ENCODE results near the gene CAPNS2.

Gene CAPNS2

DNA sequence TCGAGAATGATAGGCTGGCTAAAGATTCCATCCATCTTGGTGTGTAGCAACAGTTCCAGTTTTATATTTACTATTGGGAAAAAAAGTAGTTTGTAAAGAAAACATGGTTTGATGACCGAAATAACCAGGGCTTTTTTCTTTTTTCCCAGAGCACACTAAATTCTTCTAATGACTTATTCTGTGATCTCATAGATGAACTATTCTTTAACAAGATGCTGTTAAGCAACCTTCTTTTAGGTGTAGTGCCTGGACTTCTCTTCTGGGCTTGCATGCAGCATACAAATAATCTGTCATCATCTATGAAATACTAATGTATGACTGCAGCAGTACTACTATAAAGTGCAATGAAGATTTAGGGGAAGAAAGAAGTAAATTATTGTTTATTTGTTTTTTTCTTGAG is 11.0 kb upstream of the CAPNS2 start:
- in situ Hi-C loops (cut with MboI; ENCODE audit: low sequenced_read_pairs) = no loop called here
- Histone ChIP-seq H3K27me3 (ENCODE audit: low read depth) (no peaks in the 10 kb centered on the region), H3K4me1 (no peaks in the 10 kb centered on the region), H3K4me3 (no peak overlapping the region), H3K9me3 (no peaks in the 10 kb centered on the region), H3K36me3 (replicated peaks) (no peaks in the 10 kb centered on the region)
- DNase-seq (ENCODE audit: low spot score in 2 of 2) = no peak

- Histone ChIP-seq H3K9me3 (no peaks in the 10 kb centered on the region), H3K27me3 (ENCODE audit: low read depth) (no peaks in the 10 kb centered on the region), H3K36me3 (replicated peaks) (no peaks in the 10 kb centered on the region), H3K4me1 (no peaks in the 10 kb centered on the region), H3K4me3 (no peak overlapping the region)
- in situ Hi-C loops (cut with MboI; ENCODE audit: low sequenced_read_pairs) = no loop called here
- DNase-seq (ENCODE audit: low spot score in 2 of 2) = no peak
Observed at GRCh38 chr16:55557186-55557585, 9.3 kb upstream of the CAPNS2 start.

GRCh38 chr16:55559233-55559632 is 7.3 kb upstream of the CAPNS2 start:
- in situ Hi-C loops (cut with MboI; ENCODE audit: low sequenced_read_pairs) = no loop called here
- no peak for DNase-seq (ENCODE audit: low spot score in 2 of 2)

GRCh38 chr16:55559933-55560516 is 6.5 kb upstream of the CAPNS2 start:
- DNase-seq (ENCODE audit: low spot score in 2 of 2) = no peak
- no peak overlapping the region for H3K4me3 ChIP-seq
- no peaks in the 10 kb centered on the region for H3K4me1 ChIP-seq
- in situ Hi-C loops (cut with MboI; ENCODE audit: low sequenced_read_pairs) = no loop called here
- H3K36me3 ChIP-seq (replicated peaks) = no peaks in the 10 kb centered on the region
- no peaks in the 10 kb centered on the region for H3K27me3 ChIP-seq (ENCODE audit: low read depth)
- H3K9me3 ChIP-seq = no peaks in the 10 kb centered on the region

More at GRCh38 chr16:55559233-55559632, 7.3 kb upstream of the CAPNS2 start:
- no peak overlapping the region for H3K4me3 ChIP-seq
- H3K4me1 ChIP-seq = no peaks in the 10 kb centered on the region
- no peaks in the 10 kb centered on the region for H3K36me3 ChIP-seq (replicated peaks)
- H3K9me3 ChIP-seq = no peaks in the 10 kb centered on the region
- no peaks in the 10 kb centered on the region for H3K27me3 ChIP-seq (ENCODE audit: low read depth)

DNA sequence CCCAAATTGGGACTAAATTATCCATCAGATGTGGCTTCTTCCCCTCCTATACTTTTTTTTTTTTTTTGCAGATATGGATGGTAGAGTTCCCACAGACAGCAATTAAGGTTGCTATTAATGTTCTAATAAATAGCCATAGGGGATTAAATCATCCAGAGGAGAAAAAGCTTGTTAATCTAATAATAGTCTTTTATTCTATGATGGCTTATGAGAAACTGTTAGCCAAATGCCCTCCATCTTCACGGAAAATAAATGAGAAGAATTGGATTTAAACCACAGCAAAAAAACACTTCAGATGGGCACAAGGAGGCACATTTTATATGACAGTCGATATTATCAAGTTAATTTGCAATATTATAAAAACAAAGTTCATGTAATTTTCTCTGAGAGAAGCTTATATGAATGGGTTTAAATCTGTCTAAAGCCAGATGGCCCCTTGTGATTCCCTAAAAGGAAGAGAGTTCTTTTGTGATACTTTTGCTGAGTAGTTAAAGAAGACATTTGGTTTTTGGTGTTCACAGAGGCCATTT is 5.1 kb upstream of the CAPNS2 start:
- Histone ChIP-seq H3K4me3 (no peak overlapping the region), H3K4me1 (no peaks in the 10 kb centered on the region), H3K27me3 (ENCODE audit: low read depth) (no peaks in the 10 kb centered on the region), H3K36me3 (replicated peaks) (no peaks in the 10 kb centered on the region), H3K9me3 (no peaks in the 10 kb centered on the region)
- in situ Hi-C loops (cut with MboI; ENCODE audit: low sequenced_read_pairs) = no loop called here
- DNase-seq (ENCODE audit: low spot score in 2 of 2) = no peak

DNA sequence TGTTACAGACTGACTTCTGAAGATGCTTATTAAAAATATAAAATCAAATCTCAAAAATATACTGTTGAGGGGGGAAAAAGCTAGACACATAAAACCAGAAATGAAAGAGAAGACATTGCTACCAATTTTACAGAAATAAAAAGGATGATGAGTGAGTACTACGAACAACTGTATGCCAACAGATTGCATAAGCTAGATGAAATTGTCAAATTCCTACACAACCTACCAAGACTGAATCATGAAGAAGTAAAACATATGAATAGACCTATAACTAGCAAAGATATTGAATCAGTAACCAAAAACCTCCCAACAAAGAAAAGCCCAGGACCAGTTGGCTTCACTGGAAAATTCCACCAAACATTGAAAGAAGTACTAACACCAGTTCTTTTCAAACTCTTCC is 3.5 kb upstream of the CAPNS2 start:
- in situ Hi-C loops (cut with MboI; ENCODE audit: low sequenced_read_pairs) = no loop called here
- Histone ChIP-seq H3K4me1 (no peaks in the 10 kb centered on the region), H3K9me3 (no peaks in the 10 kb centered on the region), H3K4me3 (no peak overlapping the region), H3K36me3 (replicated peaks) (no peaks in the 10 kb centered on the region), H3K27me3 (ENCODE audit: low read depth) (no peaks in the 10 kb centered on the region)
- no peak for DNase-seq (ENCODE audit: low spot score in 2 of 2)

DNA sequence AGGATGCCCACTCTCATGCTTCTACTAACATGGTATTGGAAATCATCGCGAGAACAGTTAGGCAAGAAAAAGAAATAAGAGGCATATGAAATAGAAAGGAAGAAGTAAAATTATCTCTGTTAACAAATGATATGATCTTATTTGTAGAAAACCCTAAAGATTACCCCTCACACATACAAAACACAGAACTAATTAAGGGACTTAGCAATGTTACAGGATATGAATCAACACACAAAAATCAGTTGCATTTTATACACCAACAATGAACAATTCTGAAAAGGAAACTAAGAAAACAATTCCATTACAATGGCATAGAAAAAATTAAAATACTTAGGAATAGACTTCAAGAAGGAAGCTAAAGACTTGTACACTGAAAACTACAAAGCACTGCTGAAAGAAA is 2.7 kb upstream of the CAPNS2 start:
- Histone ChIP-seq H3K4me3 (no peak overlapping the region), H3K9me3 (no peaks in the 10 kb centered on the region), H3K27me3 (ENCODE audit: low read depth) (no peaks in the 10 kb centered on the region), H3K4me1 (no peaks in the 10 kb centered on the region), H3K36me3 (replicated peaks) (no peaks in the 10 kb centered on the region)
- no peak for DNase-seq (ENCODE audit: low spot score in 2 of 2)
- in situ Hi-C loops (cut with MboI; ENCODE audit: low sequenced_read_pairs) = no loop called here

DNA sequence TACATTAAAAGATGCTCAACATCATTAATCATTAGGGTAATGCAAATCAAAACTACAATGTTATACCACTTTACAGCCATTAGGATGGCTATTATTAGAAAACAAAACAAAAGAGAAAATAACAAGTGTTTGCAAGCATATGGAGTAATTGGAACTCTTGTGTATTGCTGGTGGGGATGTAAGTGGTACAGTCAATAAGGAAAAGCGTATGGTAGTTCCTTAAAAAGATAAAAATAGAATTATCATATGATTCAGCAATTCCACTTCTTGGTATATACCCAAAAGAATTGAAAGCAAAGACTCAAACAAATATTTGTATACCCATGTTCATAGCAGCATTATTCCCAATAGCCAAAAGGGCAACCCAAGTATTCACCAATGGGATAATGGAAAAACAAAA is 1.4 kb upstream of the CAPNS2 start:
- no peaks in the 10 kb centered on the region for H3K9me3 ChIP-seq
- H3K4me3 ChIP-seq = no peak overlapping the region
- DNase-seq (ENCODE audit: low spot score in 2 of 2) = no peak
- H3K36me3 ChIP-seq (replicated peaks) = no peaks in the 10 kb centered on the region
- no peaks in the 10 kb centered on the region for H3K4me1 ChIP-seq
- no peaks in the 10 kb centered on the region for H3K27me3 ChIP-seq (ENCODE audit: low read depth)
- in situ Hi-C loops (cut with MboI; ENCODE audit: low sequenced_read_pairs) = no loop called here

- Histone ChIP-seq H3K36me3 (replicated peaks) (no peaks in the 10 kb centered on the region), H3K27me3 (ENCODE audit: low read depth) (no peaks in the 10 kb centered on the region), H3K4me1 (no peaks in the 10 kb centered on the region), H3K9me3 (no peaks in the 10 kb centered on the region), H3K4me3 (no peak overlapping the region)
- no peak for DNase-seq (ENCODE audit: low spot score in 2 of 2)
- in situ Hi-C loops (cut with MboI; ENCODE audit: low sequenced_read_pairs) = no loop called here
Observed at GRCh38 chr16:55567382-55567781, 898 bp downstream of the CAPNS2 start.

GRCh38 chr16:55568207-55568606 is 1.7 kb downstream of the CAPNS2 start:
- H3K4me1 ChIP-seq = no peaks in the 10 kb centered on the region
- H3K9me3 ChIP-seq = no peaks in the 10 kb centered on the region
- in situ Hi-C loops (cut with MboI; ENCODE audit: low sequenced_read_pairs) = no loop called here

DNA sequence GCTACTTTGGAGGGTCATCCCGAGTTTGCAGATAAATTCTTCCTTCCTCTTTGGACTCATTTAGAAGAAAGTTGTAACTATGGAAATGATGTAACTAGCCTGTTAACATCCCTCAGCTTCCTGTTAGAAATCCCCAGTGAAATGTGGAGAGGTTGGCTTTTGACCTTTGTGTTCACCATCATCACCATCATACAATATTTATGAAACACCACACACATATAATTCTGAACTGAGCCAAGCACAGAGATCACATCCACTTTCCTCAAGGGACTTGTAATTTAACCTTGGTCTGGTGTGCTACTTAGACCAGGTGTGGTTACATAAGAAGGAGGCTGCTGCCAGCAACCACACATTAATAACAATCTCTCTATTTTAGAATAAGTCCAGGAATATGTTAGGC is 2.5 kb downstream of the CAPNS2 start:
- Histone ChIP-seq H3K4me3 (no peak overlapping the region), H3K36me3 (replicated peaks) (no peaks in the 10 kb centered on the region), H3K4me1 (no peaks in the 10 kb centered on the region), H3K27me3 (ENCODE audit: low read depth) (no peaks in the 10 kb centered on the region), H3K9me3 (no peaks in the 10 kb centered on the region)
- in situ Hi-C loops (cut with MboI; ENCODE audit: low sequenced_read_pairs) = no loop called here
- DNase-seq (ENCODE audit: low spot score in 2 of 2) = no peak

More at GRCh38 chr16:55568207-55568606, 1.7 kb downstream of the CAPNS2 start:
- H3K4me3 ChIP-seq = no peak overlapping the region
- H3K36me3 ChIP-seq (replicated peaks) = no peaks in the 10 kb centered on the region
- DNase-seq (ENCODE audit: low spot score in 2 of 2) = no peak
- H3K27me3 ChIP-seq (ENCODE audit: low read depth) = no peaks in the 10 kb centered on the region

DNA sequence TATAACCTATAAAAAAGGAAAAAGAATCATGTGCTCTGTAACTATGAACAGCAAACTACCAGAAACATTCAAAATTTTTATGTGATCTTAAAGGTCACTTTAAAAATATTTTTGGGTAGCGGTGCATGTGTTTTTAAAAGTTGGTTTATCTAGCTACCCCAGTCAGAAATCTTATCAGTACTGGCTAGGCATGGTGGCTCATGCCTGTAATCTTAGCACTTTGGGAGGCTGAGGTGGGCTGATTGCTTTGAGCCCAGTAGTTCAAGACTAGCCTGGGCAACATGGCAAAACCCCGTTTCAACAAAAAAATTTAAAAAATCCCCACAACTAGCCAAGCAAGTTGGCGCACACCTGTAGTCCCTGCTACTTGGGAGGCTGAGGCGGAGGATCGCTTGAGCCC is 3.7 kb downstream of the CAPNS2 start:
- H3K4me1 ChIP-seq = no peaks in the 10 kb centered on the region
- no peak overlapping the region for H3K4me3 ChIP-seq
- in situ Hi-C loops (cut with MboI; ENCODE audit: low sequenced_read_pairs) = no loop called here
- no peaks in the 10 kb centered on the region for H3K36me3 ChIP-seq (replicated peaks)
- no peaks in the 10 kb centered on the region for H3K27me3 ChIP-seq (ENCODE audit: low read depth)
- H3K9me3 ChIP-seq = no peaks in the 10 kb centered on the region
- DNase-seq (ENCODE audit: low spot score in 2 of 2) = no peak

DNA sequence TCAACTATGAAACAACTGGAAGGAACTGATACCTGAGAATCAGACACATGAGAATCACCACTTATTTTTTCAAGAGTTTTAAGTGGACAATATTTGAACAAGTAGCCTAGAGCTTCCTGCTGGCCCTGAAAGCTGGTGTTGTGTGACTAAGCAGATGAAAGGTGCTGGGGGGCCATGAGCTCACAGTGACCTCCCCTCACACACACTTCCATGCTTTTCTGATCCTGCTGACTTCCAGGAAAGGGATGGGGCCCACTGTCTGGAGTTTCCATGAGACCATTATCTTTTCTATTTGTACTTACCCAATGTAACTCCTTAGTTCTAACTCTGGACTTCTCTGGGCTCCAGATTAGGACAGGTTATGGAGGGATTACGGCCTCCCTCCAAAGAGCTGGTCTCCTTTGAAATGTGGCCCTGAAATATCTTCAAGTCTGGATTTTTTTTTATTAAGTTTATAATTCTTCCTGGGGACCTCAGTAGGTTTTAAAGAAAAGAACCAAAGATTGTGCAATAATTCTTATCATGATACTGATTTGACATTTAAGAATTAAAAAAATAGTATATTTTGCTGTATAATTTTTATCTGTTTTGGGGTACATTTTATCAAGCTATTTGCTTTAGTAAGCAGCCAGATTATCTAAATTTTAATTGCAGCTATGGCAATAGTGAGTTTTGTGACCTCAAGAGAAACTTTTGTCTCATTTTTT is 4.9 kb downstream of the CAPNS2 start:
- no peak overlapping the region for H3K4me3 ChIP-seq
- no peaks in the 10 kb centered on the region for H3K4me1 ChIP-seq
- in situ Hi-C loops (cut with MboI; ENCODE audit: low sequenced_read_pairs) = no loop called here
- H3K9me3 ChIP-seq = no peaks in the 10 kb centered on the region
- H3K36me3 ChIP-seq (replicated peaks) = no peaks in the 10 kb centered on the region
- no peak for DNase-seq (ENCODE audit: low spot score in 2 of 2)
- H3K27me3 ChIP-seq (ENCODE audit: low read depth) = no peaks in the 10 kb centered on the region

GRCh38 chr16:55572439-55572838 is 6.0 kb downstream of the CAPNS2 start:
- in situ Hi-C loops (cut with MboI; ENCODE audit: low sequenced_read_pairs) = no loop called here
- no peaks in the 10 kb centered on the region for H3K4me1 ChIP-seq
- no peaks in the 10 kb centered on the region for H3K36me3 ChIP-seq (replicated peaks)
- no peak for DNase-seq (ENCODE audit: low spot score in 2 of 2)
- no peaks in the 10 kb centered on the region for H3K27me3 ChIP-seq (ENCODE audit: low read depth)
- no peak overlapping the region for H3K4me3 ChIP-seq
- no peaks in the 10 kb centered on the region for H3K9me3 ChIP-seq

Data from HAP-1 (cell line).